ENCODE data around the gene AGFG1.

AGFG1 gene, protein sequence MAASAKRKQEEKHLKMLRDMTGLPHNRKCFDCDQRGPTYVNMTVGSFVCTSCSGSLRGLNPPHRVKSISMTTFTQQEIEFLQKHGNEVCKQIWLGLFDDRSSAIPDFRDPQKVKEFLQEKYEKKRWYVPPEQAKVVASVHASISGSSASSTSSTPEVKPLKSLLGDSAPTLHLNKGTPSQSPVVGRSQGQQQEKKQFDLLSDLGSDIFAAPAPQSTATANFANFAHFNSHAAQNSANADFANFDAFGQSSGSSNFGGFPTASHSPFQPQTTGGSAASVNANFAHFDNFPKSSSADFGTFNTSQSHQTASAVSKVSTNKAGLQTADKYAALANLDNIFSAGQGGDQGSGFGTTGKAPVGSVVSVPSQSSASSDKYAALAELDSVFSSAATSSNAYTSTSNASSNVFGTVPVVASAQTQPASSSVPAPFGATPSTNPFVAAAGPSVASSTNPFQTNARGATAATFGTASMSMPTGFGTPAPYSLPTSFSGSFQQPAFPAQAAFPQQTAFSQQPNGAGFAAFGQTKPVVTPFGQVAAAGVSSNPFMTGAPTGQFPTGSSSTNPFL

GRCh38 chr2:227471924-227472264 lies at the start of gene AGFG1:
Gene AGFG1 (plus strand): TSS chr2:227472156. CDS start chr2:227472422, 266 bp downstream.
- peak; percentile 14 for DNase-seq

DNA sequence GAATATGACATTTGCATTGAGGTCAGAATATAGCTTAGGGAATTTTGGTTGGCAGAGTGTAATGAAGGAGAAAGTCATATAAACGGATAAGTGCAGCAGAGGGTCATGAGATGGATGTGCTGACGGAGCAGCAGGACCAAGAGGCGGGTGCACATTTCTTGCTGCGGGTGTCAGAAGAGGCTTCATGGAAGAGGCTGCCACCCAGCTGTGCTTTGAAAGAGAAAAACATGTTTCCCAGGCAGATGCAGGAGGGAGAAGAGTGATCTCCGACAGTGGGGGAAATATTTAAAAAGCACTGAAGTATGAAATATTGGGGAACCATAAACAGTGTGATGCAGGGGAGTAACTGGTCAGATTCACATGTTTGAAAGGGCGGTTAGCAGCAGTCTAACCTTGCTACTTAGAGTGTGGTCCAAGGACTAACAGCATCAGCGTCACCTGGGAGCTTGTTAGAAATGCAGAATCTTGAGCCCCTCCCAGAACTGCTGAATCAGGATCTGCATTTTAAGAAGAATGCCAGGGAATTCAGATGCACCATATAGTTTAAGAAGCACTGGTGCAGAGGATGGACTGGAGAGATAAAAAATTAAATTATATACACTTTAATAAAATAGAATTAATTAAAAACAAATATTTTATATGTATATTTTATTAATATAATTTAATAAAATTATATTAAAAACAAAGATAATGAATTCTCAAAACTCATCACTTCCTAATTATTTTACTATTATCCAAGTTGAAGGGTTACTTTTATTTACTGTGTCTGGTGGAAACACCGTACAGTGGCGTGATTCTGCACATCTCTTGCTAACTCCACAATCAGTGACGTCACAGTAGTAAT lies 48.1 kb upstream of the AGFG1 start:
- DNase-seq: no peak

- DNase-seq: no peak
These were observed 43.1 kb upstream of the AGFG1 start for GRCh38 chr2:227428731-227429285.

- no peak for DNase-seq
These were observed 41.3 kb upstream of the AGFG1 start for GRCh38 chr2:227430639-227431038.

DNA sequence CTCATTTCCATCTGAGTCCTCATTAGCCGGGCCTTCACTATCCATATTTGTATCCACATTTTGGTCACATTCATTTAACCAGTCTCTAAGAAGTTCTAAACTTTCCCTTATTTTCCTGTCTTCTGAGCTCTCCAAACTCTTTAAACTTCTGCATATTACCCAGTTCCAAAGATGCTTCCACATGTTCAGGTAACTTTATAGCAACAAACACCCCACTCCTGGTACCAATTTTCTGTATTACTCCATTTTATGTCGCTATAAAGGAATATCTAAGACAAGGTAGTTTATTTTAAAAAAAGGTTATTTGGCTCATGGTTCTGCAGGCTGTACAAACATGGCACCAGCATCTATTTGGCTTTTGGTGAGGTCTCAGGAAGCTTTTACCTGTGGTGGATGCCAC lies 38.8 kb upstream of the AGFG1 start:
- no peak for DNase-seq

GRCh38 chr2:227436436-227437174 lies 35.4 kb upstream of the AGFG1 start:
- DNase-seq: no peak

- no peak for DNase-seq
These were observed 32.7 kb upstream of the AGFG1 start for GRCh38 chr2:227439214-227439613.

- no peak for DNase-seq
These were observed 29.3 kb upstream of the AGFG1 start for GRCh38 chr2:227442639-227443038.

GRCh38 chr2:227443889-227444568 lies 27.9 kb upstream of the AGFG1 start:
- no peak for DNase-seq

DNA sequence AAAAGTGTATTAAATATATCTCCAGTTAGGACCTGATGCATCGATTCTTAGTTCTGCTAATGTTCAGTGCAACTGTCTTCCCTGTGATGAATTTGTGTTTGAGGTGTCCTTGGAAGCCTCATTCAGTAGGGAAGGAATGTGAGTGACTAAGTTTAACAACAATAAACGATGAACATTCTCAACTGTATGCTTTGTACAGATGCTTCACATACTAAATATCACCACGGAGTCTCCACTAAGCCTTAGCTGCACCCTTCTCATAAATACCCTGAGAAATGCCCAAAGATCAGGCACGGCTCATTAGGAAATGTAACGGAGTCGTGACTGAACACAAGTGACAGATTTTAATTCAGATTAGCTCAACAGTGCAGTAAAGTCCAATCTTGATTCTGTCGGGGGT lies 24.4 kb upstream of the AGFG1 start:
- DNase-seq: no peak

DNA sequence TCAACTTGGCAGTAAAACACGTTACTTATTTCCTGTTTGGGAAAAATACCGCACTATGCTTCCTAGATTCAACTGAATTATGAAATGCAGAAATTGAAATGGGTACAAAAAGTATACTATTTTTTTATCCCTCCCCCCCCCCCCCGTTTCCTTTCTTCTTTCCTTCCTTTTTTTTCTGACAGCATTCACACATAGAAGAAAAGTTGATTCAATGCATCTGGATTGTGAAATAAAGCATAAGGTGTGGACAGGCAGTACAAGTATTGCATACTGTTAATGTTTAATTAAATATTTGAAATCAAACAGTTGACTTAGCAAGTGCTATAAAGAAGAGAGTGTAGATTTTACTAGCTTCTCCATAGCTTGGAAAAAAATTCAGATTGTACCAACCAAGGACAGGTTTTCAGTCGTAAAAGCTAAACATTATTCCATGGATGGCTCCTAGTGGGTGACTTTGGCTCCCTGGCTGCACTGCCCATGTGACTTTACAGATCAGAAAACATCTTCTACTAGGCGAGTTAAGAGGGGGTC lies 21.6 kb upstream of the AGFG1 start:
- no peak for DNase-seq

GRCh38 chr2:227450926-227451654 lies 20.9 kb upstream of the AGFG1 start:
- no peak for DNase-seq

DNA sequence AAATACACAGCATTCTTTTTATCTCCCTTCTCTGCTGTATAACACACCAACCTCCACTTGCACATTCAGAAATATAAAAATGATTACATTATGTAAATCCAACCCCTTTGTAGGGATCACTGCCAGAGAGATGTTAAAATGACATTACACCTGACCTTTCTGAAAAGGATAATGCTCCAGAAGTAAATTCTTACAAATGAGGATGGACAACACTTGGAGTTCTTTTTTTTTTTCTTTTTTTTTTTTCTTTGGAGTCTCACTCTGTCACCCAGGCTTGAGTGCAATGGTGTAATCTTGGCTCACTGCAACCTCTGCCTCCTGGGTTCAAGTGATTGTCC lies 20.3 kb upstream of the AGFG1 start:
- no peak for DNase-seq

DNA sequence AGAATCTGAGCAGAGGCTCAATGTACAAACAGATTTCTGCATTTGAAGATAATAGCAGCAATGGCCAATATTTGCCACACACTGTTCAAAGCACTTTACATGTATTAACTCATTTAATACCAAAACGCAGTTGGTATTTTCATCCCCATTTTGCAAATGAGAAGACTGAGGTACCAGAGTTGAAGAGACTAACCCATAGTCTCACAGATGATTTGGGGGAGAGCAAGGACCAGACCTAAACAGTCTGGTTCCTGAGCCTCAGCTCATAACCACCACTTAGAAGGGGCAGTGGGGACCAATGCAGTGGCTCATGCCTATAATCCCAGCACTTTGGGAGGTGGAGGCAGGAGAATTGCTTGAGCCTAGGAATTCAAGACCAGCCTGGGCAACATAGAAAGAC lies 18.1 kb upstream of the AGFG1 start:
- DNase-seq: no peak

GRCh38 chr2:227454323-227454860 lies 17.6 kb upstream of the AGFG1 start:
- no peak for DNase-seq

DNA sequence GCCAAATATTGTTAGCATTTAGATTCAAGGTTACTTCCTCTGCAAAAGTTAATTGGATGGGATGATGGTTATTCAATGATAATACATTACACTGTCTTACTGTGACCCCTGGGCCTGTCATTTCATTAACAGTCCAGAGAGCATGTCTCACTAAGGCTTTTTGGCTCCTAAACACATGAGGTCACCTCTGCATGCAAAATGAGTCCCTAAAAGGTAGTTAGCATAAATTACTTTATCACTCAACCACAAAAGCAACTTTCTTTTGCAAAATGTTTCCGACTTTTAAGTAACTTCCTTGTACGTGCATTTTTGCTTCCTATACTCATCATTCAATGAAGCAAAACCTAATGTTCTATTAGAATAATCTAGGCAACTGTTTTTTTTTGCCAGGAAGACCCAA lies 16.8 kb upstream of the AGFG1 start:
- DNase-seq: no peak

GRCh38 chr2:227456102-227456501 lies 15.9 kb upstream of the AGFG1 start:
- DNase-seq: no peak

GRCh38 chr2:227456772-227457171 lies 15.2 kb upstream of the AGFG1 start:
- DNase-seq: no peak

DNA sequence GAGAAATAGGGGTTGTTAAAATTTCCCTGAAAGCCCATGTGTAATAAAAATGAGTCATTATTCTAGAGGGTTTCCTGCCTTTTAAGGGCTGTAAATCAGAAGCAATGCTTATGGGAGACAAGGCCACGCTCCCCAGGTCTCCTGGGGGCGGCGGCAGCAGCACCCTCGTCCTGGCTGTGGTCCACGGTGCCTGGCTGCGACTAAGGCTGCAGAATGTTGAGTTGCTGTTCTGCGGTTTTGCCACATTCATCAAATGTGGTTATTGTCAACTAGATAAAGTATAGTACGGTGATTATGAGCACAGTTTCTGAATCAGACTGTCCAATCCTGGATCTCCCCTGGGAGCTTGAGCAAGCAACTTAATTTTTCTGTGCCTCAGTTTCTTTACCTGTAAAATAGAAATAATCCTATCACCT lies 11.9 kb upstream of the AGFG1 start:
- DNase-seq: no peak

- DNase-seq: no peak
These were observed 11.1 kb upstream of the AGFG1 start for GRCh38 chr2:227460833-227461232.

DNA sequence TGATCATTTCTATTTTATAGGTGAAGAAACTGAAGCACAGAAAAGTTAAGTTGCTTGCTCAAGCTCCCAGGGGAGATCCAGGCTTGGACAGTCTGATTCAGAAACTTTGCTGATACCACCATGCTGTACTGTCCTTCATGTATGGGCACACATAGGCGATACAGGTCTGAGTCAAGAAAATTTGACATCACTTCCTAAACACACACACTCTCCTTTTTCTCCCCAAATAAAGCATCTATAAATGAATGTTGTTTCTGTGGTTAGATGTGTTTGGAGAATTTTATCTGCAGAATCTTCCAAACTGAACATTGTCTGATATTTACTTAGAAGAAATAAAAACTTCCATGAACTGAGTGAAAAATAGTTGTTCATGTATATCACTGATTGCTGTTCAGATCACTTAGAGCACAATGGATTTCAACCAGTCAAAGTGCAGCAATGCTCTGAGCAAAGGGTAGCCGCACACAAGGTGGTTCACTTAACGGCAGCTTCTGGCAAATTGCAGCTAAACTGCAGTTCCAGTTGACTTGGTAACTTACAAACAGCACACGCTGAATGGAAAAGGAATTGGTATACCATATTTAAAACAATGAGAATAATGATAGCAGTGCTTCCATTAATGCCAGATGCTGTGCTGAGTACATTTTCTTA lies 10.0 kb upstream of the AGFG1 start:
- DNase-seq: no peak

All from COR-L47 (cell line).